Femur (tissue), 1 donor: Measurements from ENCODE around the gene EPHB6.

Source experiments
- DNase-seq: peaks from one replicate; pipeline ENCODE4 v3.0.0-alpha.2; 2017

EPHB6 gene

DNA sequence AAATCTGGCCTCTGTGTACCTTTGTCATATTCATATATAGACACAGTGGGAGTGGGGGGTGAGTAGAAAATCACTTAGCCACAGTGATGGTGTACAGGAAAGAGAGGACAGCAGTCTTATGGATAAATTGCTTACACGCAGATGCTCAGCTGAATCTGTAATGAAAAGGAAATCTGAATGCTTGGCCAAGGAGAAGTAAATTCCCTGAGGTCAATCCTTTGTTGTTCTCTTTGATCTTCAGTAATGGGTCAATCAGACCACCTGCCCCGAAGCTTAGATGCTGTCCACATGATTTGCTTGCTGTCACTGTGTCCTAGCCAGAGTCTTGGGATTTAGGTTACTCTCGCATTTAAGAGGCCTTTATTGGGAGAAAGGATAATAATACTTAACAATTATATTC is 18.4 kb upstream of the EPHB6 start:
- no peak for DNase-seq

DNA sequence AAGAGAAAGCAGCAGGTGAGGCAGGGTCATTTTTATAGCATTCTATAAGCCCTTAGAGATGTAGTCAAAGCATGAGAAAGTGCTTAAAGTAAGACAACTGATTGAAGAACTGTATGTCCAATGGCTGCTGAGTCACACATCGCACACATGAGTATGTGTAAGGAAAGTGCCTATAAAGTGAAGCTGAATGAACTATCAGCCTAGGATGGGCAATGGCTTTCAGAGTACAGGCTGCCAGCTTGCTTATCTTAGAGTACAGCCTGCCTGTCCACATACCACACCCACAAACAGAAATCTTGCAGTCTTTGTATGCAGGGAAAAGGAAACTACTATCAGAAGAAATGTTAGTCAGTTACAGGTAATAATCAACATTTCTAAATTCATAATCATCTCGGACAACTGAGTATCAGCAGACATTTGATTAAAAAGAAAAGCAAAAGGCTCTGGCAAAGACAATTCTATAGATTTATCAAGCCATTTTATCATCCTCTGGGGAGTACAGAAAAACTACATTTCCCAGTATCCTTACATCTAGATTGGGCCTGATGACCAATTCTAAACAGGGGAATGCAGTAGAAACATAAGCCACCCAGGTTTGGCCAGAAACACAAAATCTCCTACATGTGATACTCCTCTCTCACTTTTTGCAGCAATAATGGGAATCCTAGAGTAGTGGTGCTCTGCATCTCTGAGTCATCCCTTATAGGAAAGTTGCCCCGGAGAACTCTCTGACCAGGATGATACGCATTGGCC is 16.2 kb upstream of the EPHB6 start:
- no peak for DNase-seq

GRCh38 chr7:142842251-142842766 is 12.6 kb upstream of the EPHB6 start:
- DNase-seq, result no peak

DNA sequence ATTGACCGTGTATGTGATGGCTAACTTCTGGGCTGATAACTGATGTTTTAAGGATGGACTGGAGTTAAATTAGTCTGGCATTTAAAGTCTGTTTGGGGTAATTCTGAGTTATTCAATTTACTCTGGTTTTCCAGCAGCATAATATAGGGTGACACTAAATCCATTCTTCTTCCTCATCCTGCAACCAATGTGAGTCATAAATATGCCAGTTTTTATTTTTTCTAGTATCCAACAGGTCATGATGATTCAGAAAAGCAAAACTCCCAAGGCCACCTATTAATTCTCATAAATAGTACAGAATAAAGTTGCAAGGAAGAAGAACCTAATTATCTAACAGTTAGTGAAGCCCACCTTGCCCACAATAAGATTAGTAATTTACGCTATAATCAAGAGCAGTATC is 7.5 kb upstream of the EPHB6 start:
- no peak for DNase-seq

DNA sequence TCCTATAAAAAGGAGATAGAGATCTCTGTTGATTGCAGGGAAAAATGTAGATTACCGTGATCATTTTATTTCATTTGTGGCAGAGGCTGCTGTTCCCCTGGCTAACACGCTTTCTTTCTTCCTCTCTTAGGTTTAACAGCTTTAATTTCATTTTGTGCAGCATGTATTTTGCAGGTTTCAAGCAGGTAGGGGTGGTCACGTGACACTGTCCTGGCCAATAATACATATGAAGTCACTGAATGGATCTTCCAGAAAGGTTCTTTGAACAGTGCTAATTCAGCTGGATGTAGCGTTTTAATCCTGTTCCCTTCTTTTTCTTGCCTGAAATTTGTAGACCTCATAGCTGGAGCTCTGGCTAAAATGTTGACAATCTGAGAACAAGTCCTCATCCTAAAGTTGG is 3.6 kb upstream of the EPHB6 start:
- no peak for DNase-seq

DNA sequence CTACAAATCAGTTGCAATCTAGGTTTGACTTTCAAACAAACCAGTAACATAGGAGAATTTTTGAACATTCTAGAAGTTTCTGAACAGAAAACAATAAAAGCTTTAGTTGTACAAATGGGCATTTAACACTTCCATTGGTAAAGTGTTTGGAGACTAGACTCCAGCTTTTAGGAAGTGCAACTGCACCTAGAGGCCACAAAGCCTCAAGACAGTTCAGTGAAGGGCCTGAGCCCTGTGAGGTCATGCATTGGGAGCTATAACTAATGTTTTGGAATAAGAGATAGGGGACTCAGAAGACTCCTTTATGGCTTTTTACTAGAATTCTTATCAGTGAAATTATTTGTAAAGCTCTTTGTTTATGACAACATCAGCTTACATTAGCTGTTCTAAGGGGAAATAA is 3.0 kb upstream of the EPHB6 start:
- DNase-seq, result no peak

GRCh38 chr7:142853739-142854371 is 1.0 kb upstream of the EPHB6 start:
- peak; percentile 79 for DNase-seq

DNA sequence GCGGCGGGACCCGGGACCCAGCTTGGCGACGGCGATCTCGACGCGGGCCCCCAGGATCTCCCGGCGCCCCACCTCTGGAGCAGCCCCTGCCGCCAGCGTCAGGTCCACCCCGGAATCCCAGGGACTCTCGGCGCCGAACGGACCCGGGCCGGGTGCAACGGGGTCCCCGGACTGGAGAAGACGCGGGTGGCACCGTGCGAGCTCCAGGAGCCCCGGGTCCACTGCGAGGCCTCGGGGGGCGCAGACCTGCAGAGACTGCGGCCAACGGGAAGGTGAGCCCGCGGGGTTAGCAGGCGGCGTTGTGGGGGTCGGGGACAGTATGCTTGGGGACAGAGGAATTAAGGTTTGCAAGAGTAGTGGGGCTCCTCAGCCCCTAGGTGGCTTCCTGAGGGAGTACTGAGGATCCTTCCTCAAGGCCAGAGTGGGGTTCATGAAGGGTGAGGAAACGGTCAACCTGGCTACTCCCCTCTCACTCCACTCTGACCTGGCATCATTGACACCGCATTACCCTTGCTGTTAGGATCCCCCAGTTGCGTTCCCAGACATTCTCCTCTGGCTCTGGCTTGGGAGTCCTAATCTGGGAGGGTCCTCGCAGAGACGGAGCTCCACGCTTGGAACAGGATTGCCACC is 353 bp downstream of the EPHB6 start:
- DNase-seq, result no peak

DNA sequence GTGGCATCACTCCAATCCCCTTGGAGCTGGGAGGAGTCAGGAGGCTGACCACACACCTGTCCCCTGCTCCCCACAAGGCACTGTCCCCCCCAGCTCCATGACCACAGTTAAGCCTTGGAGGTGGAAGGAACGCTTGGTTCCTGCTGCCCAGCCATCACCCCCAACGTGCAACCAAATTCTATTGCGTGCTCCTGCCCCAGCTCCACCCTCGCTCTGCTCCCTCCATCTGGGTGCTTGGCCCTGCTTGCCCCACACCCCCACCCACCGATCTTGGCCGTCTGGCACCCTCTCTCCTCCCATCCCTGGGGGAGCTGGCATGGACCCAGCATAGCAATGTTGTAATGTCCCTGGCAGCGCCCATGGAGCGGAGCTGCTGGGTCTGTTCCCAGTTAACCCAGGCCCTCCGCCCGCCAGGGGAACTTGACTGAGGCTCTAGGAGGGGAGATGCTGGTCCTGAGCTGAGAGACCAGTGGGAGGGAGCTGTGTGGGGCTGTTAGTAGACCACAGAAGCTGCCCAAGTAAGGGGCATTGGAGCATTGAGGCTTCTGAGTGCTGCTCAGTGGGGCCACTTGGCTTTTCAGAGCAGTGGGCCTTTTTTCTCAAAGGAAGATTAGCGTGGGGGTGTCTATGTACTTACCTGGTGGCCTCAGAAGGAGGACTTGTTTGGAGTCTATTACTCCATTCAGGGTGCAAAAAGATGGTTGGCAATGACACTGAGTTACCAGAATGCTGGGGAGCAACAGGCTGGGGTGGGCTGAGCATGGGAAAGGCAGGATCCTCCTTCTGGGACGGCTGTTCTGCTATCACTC is 1.1 kb downstream of the EPHB6 start:
- DNase-seq, result no peak

GRCh38 chr7:142856565-142857245 is 1.8 kb downstream of the EPHB6 start:
- DNase-seq, result no peak

DNA sequence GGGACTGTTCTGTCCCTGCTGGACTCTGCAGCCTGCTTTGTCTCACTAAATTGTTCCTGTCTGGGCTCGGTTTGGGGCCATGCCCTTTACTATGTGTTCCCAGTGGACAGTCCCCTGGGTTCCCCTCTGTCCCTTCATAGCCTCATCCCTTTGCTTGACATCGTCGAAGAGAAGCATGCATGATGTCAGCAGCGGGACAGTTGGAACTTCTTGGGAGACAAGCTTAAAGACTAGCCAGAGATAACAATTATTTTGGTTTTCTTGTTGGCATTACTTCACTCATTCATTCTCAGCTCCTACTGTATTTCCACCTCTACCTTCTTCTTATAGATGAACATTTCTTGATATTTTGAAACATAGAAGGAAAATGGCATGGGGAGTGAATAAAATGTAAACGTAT is 2.7 kb downstream of the EPHB6 start:
- no peak for DNase-seq

DNA sequence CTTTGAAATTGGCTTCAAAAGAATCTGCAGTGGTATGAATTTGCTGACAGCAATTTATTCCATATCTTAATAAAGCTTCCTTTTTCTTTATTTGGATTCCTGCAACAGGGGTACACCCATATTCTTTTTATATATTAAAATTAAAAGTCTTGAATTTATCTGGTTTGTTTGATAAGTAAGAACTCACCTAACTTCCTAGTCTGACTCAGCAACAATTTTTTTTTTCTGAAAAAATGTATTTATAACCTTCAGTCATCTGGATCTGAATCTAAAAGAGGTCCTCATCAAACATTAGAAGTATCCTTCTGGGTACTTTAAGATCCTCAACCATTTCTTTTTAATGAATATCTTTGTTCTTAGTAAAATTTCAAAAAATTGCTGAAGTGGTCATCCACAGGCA is 4.5 kb downstream of the EPHB6 start:
- no peak for DNase-seq

DNA sequence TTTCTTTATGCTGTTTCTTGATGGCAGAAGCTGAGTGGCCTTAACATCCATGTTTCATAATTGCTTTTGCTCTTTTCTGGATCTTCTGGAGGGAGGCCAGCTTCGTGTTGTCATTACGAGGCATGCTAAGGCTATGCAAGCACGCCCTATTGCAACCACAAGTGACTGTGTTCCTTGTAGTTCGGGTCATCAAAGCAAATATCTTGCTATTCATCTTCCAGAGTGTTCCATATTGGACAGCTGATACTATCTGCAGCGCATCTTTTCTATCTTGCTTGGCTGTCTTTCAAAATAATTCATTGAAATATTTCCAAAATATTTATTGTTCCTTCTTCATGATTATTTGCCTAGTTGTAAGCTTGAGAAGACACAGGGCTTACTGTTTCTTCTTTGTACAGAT is 5.0 kb downstream of the EPHB6 start:
- DNase-seq, result no peak

DNA sequence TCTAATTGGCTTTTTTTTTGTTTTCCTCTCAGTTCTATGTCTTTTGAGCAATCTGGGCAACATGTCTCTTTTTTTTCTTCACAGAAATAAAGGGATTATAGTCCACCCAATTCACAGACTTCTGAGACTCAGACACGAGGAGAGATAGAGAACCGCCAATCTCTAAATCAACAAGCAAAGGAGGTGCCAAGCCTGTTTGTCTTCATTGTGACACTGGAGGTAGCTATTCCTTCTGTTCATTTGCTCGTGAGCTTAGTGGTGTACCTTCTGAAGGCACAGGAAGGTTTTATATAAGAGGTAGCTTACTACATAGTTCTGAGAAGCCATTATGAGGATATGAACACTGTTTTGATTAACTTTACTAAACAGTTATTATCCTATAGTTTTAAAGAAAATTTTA is 6.1 kb downstream of the EPHB6 start:
- no peak for DNase-seq

DNA sequence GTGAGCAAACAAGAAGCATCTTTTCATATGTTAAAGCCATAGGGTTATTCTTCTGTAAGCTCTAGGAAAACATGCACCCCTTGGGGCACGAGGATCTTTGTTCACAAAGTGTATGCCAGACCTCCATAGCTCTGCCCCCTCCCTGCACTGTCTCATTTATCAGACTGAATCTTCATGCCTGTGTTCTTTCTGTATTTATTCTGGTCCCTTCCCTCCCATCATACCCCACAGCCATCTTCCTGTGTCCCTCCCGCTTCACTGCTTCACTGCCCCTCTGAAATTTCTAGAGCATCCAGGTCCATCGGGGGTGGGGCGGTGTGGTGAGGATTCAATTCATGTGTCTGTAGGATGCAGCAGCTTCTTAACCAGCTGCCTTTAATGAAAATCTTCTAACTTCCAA is 7.5 kb downstream of the EPHB6 start:
- no peak for DNase-seq

DNA sequence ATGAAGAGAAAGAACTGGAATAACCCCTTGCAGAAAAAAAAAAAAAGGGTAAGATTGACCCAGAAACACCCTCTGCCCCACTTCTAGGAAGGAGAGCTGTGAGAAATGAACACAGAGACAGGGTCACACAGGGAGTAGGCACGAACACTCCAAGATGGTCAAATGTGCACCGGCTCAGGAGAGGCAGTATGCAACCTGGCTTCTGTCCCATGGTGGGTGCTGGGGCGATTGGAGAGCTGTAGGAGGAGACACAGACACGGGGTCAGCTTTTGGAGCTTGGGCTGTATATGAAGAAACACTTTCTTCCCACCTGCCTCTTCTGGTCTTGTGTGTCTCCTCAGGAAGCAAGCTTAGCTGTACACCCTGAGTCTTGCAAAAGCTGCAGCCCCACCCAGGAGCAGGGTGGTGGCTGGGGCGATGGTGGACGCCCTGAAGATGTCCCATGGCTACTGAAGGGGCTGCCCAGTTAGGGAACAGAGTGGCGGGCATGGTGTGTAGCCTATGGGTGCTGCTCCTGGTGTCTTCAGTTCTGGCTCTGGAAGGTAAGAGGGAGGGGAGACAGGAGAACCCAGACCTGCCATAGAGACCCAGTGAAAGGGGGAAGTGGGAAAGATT is 8.0 kb downstream of the EPHB6 start:
- DNase-seq, result no peak

DNA sequence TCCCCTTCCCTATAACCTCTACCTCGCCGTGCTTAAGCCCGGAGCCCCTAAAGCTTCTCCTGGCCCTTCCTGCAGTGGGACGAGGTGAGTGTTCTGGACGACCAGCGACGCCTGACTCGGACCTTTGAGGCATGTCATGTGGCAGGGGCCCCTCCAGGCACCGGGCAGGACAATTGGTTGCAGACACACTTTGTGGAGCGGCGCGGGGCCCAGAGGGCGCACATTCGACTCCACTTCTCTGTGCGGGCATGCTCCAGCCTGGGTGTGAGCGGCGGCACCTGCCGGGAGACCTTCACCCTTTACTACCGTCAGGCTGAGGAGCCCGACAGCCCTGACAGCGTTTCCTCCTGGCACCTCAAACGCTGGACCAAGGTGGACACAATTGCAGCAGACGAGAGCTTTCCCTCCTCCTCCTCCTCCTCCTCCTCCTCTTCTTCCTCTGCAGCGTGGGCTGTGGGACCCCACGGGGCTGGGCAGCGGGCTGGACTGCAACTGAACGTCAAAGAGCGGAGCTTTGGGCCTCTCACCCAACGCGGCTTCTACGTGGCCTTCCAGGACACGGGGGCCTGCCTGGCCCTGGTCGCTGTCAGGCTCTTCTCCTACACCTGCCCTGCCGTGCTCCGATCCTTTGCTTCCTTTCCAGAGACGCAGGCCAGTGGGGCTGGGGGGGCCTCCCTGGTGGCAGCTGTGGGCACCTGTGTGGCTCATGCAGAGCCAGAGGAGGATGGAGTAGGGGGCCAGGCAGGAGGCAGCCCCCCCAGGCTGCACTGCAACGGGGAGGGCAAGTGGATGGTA is 9.2 kb downstream of the EPHB6 start:
- no peak for DNase-seq

- DNase-seq, result no peak
Measured at GRCh38 chr7:142864980-142865747, 10.3 kb downstream of the EPHB6 start.

GRCh38 chr7:142865766-142866165 is 10.9 kb downstream of the EPHB6 start:
- DNase-seq, result no peak

- DNase-seq, result no peak
Measured at GRCh38 chr7:142866361-142867096, 11.7 kb downstream of the EPHB6 start.
